GM20000 (cell line): Measurements from ENCODE around the gene LRRC58.

Source experiments
- DNase-seq: peaks from one replicate; pipeline ENCODE4 v3.0.0; 2012; ENCODE audit warnings: low spot score
- CTCF ChIP-seq: IDR thresholded peaks from 2 replicates; pipeline ENCODE4 v1.5.1; 2012; ENCODE audit warnings: mild to moderate bottlenecking, control low read depth; ENCODE audit errors: extremely low read depth, missing control alignments

Gene LRRC58

GRCh38 chr3:120370463-120370862, 21.3 kb upstream of the LRRC58 start:
- no peak for TF ChIP-seq CTCF
- DNase-seq, result no peak

- no peak for TF ChIP-seq CTCF
- no peak for DNase-seq
These were observed 19.9 kb upstream of the LRRC58 start for GRCh38 chr3:120369037-120369467.

GRCh38 chr3:120368172-120368571, 19.0 kb upstream of the LRRC58 start:
- no peak for DNase-seq
- no peak for TF ChIP-seq CTCF

GRCh38 chr3:120364821-120365220, 15.7 kb upstream of the LRRC58 start:
- DNase-seq, result no peak
- no peak for TF ChIP-seq CTCF

- no peak for DNase-seq
- no peak for TF ChIP-seq CTCF
These were observed 14.9 kb upstream of the LRRC58 start for GRCh38 chr3:120364101-120364500.

GRCh38 chr3:120357807-120358206, 8.7 kb upstream of the LRRC58 start:
- TF ChIP-seq CTCF, result no peak
- DNase-seq, result no peak

GRCh38 chr3:120355486-120355885, 6.3 kb upstream of the LRRC58 start:
- no peak for TF ChIP-seq CTCF
- DNase-seq, result no peak
